Endothelial cell of umbilical vein (primary cell): ENCODE measurements around the gene MYO1E. TPM values are rescaled to one million over a fixed set of nuclear protein-coding genes. Genes with fewer than 3 reads are reported as not detected.

Experiments used
- BruUV-seq: library from RNA; stranded (reverse); fragments of 400-500 nt; replicated peaks from 2 replicates; lab custom pipeline; 2021; lab: Mats Ljungman, UMichigan
- CTCF ChIA-PET: fragments of 300-600, 350-600 bp; sonication (Branson Sonifier 250); formaldehyde crosslinking; loops from one replicate; lab custom pipeline; 2021; ENCODE audit warnings: antibody characterized with exemption, inconsistent platforms; lab: Charles Lee
- POLR2A ChIA-PET: fragments of 300-600, 350-600 bp; sonication (Branson Sonifier 250); formaldehyde crosslinking; loops from one replicate; lab custom pipeline; 2021; ENCODE audit warnings: antibody characterized with exemption, inconsistent platforms; lab: Charles Lee
- DNase-seq: peaks from one replicate; pipeline ENCODE4 v3.0.0-alpha.2; 2011; ENCODE audit warnings: low read depth, low spot score
- FAIRE-seq: peaks from 2 replicates; lab custom pipeline; 2011; peaks lifted over from hg19 to GRCh38; lab: Jason Lieb, UNC
- H2AFZ ChIP-seq: 2 replicates; pipeline ENCODE4 v1.6.0; 2012; ENCODE audit warnings: low read depth, low read length, control low read depth, inconsistent platforms
- H3K27ac ChIP-seq: 2 replicates; pipeline ENCODE4 v1.5.1; 2011; ENCODE audit warnings: low read depth, mild to moderate bottlenecking, control low read depth, low read length, moderate library complexity; ENCODE audit not compliant: insufficient read depth
- H3K27me3 ChIP-seq, 2 experiments: 2 replicates each; pipeline versions ENCODE4 v1.6.0 to v1.6.1; 2011; ENCODE audit warnings: low read length in 2 of 2, mixed read lengths in 1 of 2; ENCODE audit not compliant: control insufficient read depth in 2 of 2, insufficient read depth in 2 of 2
- H3K36me3 ChIP-seq, 2 experiments: 2 replicates in 1 of 2; 3 replicates in 1 of 2; pipeline ENCODE4 v1.5.1; 2011; ENCODE audit warnings: low read length in 2 of 2, mild to moderate bottlenecking in 1 of 2, moderate library complexity in 1 of 2; ENCODE audit not compliant: control insufficient read depth in 2 of 2, insufficient read depth in 2 of 2; ENCODE audit errors: extremely low read depth in 1 of 2
- H3K4me1 ChIP-seq: 3 replicates; pipeline ENCODE4 v1.5.1; 2011; ENCODE audit warnings: mild to moderate bottlenecking, low read length; ENCODE audit not compliant: control insufficient read depth, insufficient read depth; ENCODE audit errors: extremely low read depth
- H3K4me2 ChIP-seq: 2 replicates; pipeline ENCODE4 v1.6.1; 2011; ENCODE audit warnings: low read length, control low read depth, mixed read lengths; ENCODE audit not compliant: insufficient read depth
- H3K4me3 ChIP-seq, 3 experiments: fragments of 200-600 bp in 1 of 3; sonication (generic), shearing (Covaris generic) in 1 of 3; replicated peaks in 1 of 3; 2 replicates each; pipeline ENCODE4 v1.5.1; 2011 to 2016; ENCODE audit warnings: control low read depth in 3 of 3, low read length in 3 of 3, mild to moderate bottlenecking in 2 of 3, inconsistent platforms in 1 of 3, low read depth in 1 of 3, moderate library complexity in 1 of 3; ENCODE audit not compliant: insufficient read depth in 1 of 3
- H3K79me2 ChIP-seq: 2 replicates; pipeline ENCODE4 v1.6.0; 2012; ENCODE audit warnings: low read length, inconsistent platforms; ENCODE audit not compliant: control insufficient read depth, insufficient read depth
- H3K9ac ChIP-seq: replicated peaks from 2 replicates; pipeline ENCODE3; 2011; ENCODE audit warnings: low read length, control low read depth; ENCODE audit not compliant: insufficient read depth; ENCODE audit errors: extremely low read depth
- H3K9me1 ChIP-seq: replicated peaks from 3 replicates; pipeline ENCODE4 v1.6.0; 2011; ENCODE audit warnings: mild to moderate bottlenecking, low read length; ENCODE audit not compliant: control insufficient read depth, insufficient read depth; ENCODE audit errors: extremely low read depth
- H3K9me3 ChIP-seq: replicated peaks from 2 replicates; pipeline ENCODE4 v1.5.1; 2012; ENCODE audit warnings: low read length, inconsistent platforms; ENCODE audit not compliant: control insufficient read depth, insufficient read depth
- H4K20me1 ChIP-seq: replicated peaks from 2 replicates; pipeline ENCODE3; 2011; ENCODE audit warnings: mild to moderate bottlenecking, low read length; ENCODE audit not compliant: control insufficient read depth, insufficient read depth; ENCODE audit errors: extremely low read depth
- CTCF ChIP-seq, 2 donors: IDR thresholded peaks; 1 replicate in 1 of 2; 2 replicates in 1 of 2; pipeline ENCODE4 v1.5.1; 2011; ENCODE audit warnings: low read length in 2 of 2, mild to moderate bottlenecking in 2 of 2, moderate library complexity in 2 of 2, control low read depth in 1 of 2, inconsistent platforms in 1 of 2, low read depth in 1 of 2; ENCODE audit not compliant: insufficient read depth in 1 of 2; ENCODE audit errors: extremely low read depth in 1 of 2
- EZH2 ChIP-seq: IDR thresholded peaks from 2 replicates; pipeline ENCODE4 v1.6.1; 2012; ENCODE audit warnings: borderline replicate concordance, low read depth, mild to moderate bottlenecking, moderate library complexity, low read length, inconsistent platforms; ENCODE audit not compliant: severe bottlenecking
- FOS ChIP-seq: IDR thresholded peaks from 2 replicates; pipeline ENCODE4 v1.6.1; 2011; ENCODE audit warnings: mild to moderate bottlenecking, low read length, moderate library complexity, borderline replicate concordance; ENCODE audit not compliant: insufficient read depth
- GATA2 ChIP-seq: IDR thresholded peaks from 2 replicates; pipeline ENCODE4 v1.7.0; 2011; ENCODE audit warnings: low read depth, mild to moderate bottlenecking, moderate library complexity, mixed read lengths, low read length; ENCODE audit not compliant: insufficient read length, insufficient read depth
- JUN ChIP-seq: IDR thresholded peaks from 2 replicates; pipeline ENCODE4 v1.6.1; 2011; ENCODE audit warnings: borderline replicate concordance, low read depth; ENCODE audit not compliant: insufficient read length, insufficient read depth
- MYC ChIP-seq: IDR thresholded peaks from one replicate; pipeline ENCODE4 v1.6.1; 2011; ENCODE audit warnings: mild to moderate bottlenecking, low read depth, low read length
- POLR2A ChIP-seq: IDR thresholded peaks from 2 replicates; pipeline ENCODE4 v1.6.1; 2012; ENCODE audit warnings: low read depth, mild to moderate bottlenecking, control low read depth, low read length
- POLR2AphosphoS5 ChIP-seq: IDR thresholded peaks from 2 replicates; pipeline ENCODE4 v1.6.1; 2012; ENCODE audit warnings: low read depth, mild to moderate bottlenecking, control low read depth, low read length, moderate library complexity; ENCODE audit not compliant: insufficient read depth
- dilution Hi-C: fragments of 300-500 bp; cut with MboI; formaldehyde crosslinking; loops from one replicate; pipeline ENCODE4 v1.15.0; 2019; ENCODE audit warnings: low sequenced_read_pairs; ENCODE audit not compliant: extremely low pct_ligation_motif_present
- intact Hi-C: fragments of 100-400 bp; cut with micrococcal nuclease; formaldehyde crosslinking; loops from one replicate; pipeline ENCODE4 v1.10.0; 2022
- polyA plus RNA-seq, 4 experiments: library from polyadenylated mRNA; depleted of rRNA in 3 of 4; stranded (reverse) in 3 of 4; unstranded in 1 of 4; fragments of >200 nt; gene quantifications; 2 replicates each; pipeline versions ENCODE4 v1.2.1 to v1.2.3, GENCODE V29; 2011 to 2012; ENCODE audit warnings: missing spikeins in 1 of 4
- total RNA-seq: library from RNA; stranded (reverse); gene quantifications from 2 replicates; pipeline ENCODE4 v1.2.3, GENCODE V29; 2021
- TF ChIP-seq, protein P1 (sequence below): IDR thresholded peaks from 2 replicates; pipeline ENCODE4 v1.6.1; 2011; ENCODE audit not compliant: insufficient read depth, insufficient read length

MYO1E gene
- total and polyA plus RNA-seq, 2 donors (not counting 3 experiments of a cell fraction or from before 2014, with no cell fraction given), result 31.6 to 218 TPM

DNA sequence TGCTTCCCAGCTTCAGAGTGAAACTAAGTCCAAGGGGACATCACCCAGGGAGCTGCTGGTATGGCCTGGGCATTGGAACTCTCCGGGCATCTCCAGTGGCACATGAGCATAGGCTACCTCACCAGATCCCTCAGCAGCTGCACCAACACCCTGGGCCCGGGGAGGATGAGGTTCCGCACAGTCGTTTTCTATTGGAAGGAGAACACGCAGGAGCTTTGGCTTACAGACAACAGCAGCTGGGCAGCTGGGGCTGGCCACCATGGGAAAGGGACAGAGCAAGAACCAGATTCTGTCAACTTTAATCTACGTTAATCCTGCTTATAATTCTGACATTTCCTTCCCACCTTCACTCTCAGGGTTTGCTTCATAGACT is 65.5 kb downstream of the MYO1E start:
- Histone ChIP-seq H3K4me1 (peaks cover 38% of the 10 kb centered on the region), H3K9me1 (no peaks in the 10 kb centered on the region), H3K9me3 (no peaks in the 10 kb centered on the region), H3K36me3 (no peaks in the 10 kb centered on the region), H2AFZ (no peak overlapping the region), H3K4me2 (no peak overlapping the region), H3K79me2 (peaks cover 66% of the 10 kb centered on the region), H3K27me3 (no peaks in the 10 kb centered on the region), H4K20me1 (peaks cover 3% of the 10 kb centered on the region), H3K27ac (no peak overlapping the region), H3K4me3 (no peak overlapping the region), H3K9ac (no peak overlapping the region)
- TF ChIP-seq FOS (no peak), POLR2AphosphoS5 (no peak), JUN (no peak), GATA2 (no peak), EZH2 (no peak), CTCF (IDR thresholded peaks at IDR 0.05; ENCODE audit: extremely low read depth in 1 of 2, insufficient read depth in 1 of 2, low read depth in 1 of 2, low read length in 2 of 2) (no peak), MYC (no peak), POLR2A (no peak)
- TF ChIP-seq, protein P1, sequence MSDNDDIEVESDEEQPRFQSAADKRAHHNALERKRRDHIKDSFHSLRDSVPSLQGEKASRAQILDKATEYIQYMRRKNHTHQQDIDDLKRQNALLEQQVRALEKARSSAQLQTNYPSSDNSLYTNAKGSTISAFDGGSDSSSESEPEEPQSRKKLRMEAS, result no peak
- CTCF ChIA-PET, result interaction anchor here (0.6 to 2.7 kb wide), 5 partner anchors 10 to 60 kb away, joined by 3 to 17 read pairs (median 3); no protein-coding TSS in a partner anchor
- no TSS peak for BruUV-seq
- dilution Hi-C loops, result no loop called here
- FAIRE-seq (no peak), DNase-seq (no peak)
- POLR2A ChIA-PET, result no interaction called here
- intact Hi-C loops, result no loop called here
